ENCODE measurements around the gene COLEC12.

The COLEC12 gene

DNA sequence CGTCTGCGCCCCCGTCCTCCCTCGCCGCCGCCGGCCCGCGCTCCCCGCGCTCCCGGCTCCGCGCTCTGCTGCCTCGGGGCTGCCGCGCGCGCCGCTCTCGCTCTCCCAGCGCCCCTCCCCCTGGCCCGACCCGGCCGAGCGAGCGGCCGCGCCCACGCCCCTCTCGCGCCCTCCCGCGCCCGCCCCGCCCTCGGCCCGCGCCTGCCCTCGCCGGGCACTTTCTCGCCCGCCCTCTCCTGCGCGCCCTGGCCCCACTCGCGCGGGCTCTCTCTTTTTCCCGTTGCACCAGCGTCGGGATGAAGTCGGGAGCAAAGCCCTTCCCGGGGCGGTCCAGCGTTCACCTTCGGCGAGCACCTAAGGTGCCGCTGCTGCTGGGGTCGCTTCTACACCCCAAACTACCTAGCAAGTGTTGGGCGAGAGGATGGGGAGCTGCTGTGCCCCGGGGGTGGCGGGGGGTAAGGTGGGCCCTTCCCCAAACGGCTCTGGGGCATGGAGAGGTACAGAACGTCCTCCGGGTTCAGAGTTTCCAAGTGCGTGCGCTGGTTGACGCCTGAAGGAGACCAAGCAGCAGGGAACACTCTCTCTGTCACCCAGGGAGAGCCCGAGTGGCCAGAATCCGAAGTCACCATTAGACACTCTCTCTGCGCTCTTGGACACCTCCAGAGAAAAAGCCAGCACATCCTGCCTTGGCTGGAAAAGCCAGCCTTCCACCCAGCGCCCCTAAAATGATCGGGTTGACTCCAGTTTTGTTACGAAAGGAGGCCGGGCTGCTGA is at the start of gene COLEC12:
COLEC12 (minus strand) TSS at position 70 of the 774 bp plus-strand sequence. CDS start 187 bp downstream, outside the sequence.
- in situ Hi-C loops (cut with MboI; ENCODE audit: low sequenced_read_pairs) = no loop called here

DNA sequence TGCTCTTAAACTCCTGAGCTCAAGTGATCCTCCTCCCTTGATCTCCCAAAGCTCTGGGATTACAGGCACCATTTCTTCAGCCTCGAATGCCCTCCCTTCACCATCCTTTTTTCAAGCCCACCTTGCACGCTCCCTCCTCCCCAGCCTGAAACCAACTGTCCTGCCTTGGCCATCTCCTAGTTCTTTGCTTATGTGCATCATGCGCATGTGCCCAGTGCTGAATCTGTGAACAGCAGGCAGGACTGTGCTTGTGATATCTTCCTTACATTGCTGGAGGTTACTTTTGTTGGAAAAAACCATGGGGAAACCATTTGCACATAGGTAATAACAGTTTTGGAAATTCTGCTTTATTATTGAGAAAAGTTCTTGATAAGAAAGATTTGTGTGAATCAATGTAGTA is 49.5 kb upstream of the COLEC12 start:
- in situ Hi-C loops (cut with MboI; ENCODE audit: low sequenced_read_pairs) = no loop called here

DNA sequence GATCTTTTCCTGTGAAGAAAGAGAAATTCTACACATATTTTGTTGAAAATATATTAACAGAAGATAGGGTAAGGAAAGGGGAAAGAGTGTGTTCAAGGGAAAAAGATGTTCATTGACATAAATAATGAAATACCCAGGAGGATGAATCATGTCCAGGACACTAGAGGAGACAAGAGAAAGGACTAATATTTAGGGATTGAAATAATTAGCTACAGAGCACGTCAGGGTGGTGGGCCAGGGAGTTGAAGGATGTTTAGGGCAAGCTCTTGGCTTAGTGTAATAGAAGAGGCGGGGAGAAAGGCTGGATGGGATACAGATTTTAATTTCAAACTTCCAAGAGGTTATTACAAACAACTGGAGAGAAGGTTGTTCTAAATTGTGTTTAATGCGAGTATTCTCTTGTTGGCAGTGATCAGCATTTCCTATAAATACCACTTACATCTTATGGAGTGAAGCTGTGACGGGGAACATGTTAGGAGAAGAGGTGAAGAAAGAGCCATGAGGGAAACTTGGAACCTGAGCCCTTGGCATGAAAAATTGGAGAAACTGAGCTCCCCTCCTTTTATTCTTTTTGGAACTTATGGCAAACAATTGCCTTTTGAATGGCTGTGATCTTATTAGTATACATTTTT is 43.1 kb upstream of the COLEC12 start:
- in situ Hi-C loops (cut with MboI; ENCODE audit: low sequenced_read_pairs) = no loop called here

DNA sequence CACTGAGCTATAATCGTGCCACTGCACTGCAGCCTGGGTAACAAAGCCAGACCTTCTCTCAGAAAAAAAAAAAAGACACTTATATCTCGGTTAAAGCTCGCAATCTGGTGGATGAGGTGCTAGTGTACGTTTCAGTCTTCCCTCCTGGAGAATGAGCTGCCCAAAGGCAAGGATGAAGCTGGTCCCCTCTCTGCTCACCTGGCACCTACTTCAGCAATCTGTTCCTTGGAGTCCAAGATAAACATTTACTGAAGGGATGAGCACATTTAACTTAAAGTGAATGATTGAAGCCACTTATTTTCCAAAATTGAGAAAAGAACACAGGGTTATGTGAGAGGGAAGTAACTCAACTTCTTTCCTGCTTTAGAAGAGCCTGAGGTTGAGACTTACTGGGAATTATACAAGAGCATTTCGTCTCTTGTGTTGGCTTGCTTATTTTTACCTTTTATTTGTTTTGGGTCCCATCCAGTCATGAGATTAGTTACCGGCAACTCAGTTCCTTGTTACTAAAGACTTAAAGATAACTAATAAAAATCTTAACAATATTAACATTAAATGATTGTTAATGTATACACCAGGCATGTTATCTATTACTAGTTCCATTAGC is 33.6 kb upstream of the COLEC12 start:
- in situ Hi-C loops (cut with MboI; ENCODE audit: low sequenced_read_pairs) = no loop called here

DNA sequence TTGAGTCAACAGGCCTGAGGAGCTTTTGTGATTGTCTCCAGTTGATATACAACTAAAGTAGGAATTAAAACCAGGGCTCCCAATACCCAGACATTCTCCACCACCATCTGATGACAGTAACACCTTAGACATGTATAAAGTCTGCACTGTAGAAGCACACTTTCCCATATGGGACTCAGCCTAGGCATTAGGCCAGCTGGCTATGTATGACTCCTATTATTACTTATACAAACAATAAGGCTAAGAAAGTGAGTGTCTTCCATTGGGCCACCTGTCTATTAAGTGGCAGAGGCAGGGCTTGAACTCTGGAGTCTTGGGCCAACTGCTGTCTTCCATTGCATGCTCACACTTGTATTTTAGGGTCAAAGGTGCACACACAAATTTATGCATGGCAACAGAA is 32.1 kb upstream of the COLEC12 start:
- in situ Hi-C loops (cut with MboI; ENCODE audit: low sequenced_read_pairs) = no loop called here

DNA sequence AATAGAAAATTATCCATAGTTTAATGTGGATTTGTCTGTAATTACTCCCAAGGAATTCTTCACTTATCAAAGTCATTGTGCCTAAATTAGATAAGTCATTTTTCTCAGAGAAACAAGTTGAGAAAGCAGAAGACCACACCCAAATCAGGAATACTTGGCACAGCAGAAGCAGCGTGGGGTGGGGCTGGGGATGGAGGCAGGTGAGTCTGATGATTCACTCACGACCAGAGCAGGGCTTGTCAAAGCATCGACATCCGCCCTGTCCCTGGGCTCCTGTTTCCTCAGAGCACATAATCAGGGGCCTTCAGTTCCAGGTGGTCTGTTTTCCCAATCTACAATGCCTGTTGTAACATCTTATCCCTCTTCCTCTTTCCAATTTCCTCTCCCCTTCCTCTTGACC is 31.5 kb upstream of the COLEC12 start:
- in situ Hi-C loops (cut with MboI; ENCODE audit: low sequenced_read_pairs) = no loop called here

DNA sequence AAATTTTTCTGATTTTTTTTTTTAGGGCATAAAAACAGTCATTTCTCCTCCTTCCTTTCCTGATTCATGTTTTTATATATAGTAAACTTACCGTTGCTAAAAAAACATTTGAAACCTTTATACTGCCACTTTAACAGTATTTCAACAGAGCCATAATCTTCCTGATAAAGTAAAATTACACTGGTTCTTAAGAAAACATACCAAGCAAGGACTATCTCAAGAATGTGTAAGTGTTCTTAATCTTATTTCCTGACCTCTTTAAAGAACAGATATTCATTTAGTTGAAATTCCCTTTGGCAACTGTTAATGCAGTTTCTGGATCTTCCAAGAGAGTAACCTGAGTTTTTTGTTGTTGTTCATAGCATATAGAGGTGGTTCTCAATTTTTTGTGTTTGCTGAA is 26.6 kb upstream of the COLEC12 start:
- in situ Hi-C loops (cut with MboI; ENCODE audit: low sequenced_read_pairs) = no loop called here

DNA sequence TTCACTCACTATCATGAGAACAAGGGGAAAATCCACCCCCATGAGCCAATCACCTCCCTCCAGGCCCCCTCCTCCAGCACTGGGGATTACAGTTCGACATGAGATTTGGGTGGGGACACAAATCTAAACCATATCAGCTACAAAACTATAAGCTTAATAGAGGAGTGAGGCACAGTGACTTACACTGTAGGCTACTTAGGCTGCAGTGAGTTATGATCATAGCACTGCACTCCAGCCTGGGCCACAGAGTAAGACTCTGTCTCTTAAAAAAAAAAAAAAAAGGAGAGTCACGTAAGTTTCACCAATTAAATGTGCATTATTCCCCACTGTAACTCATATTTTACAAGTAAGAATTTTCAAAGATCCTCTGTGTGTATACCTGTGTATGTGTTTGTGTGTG is 26.2 kb upstream of the COLEC12 start:
- in situ Hi-C loops (cut with MboI; ENCODE audit: low sequenced_read_pairs) = no loop called here

DNA sequence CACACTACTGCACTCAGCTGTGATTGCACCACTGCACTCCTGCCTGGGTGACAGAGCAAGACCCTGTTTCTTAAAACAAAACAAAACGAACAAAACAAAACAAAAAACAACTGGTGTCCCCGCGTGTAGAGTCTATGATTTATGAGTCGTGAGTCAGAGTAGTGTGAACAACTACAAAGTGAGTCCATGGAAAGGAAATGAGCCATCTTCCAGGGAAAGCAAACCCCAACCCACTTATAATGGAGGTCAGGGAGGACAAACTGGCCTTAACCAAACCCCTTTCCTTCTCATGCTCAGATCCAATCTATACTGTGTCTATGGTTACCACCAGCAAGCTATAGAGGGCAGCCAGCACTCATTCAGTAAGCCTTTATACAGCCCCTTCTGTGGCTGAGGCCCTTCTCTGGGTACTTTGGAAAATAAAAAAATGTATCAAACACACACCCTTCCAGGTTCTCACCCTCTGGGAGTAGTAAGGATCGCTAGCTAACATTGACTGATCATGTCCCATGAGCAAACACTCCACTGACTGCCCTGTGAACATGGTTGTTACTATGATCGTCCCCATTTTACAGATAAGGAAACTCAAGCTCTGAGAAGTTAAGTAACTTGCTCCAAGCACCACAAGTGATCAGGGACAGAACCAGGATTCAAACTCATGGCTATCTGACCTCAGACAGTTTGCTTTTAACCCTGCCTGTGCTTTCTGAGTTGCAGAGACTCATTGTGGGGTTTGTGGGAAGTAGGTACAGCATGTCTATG is 24.7 kb upstream of the COLEC12 start:
- in situ Hi-C loops (cut with MboI; ENCODE audit: low sequenced_read_pairs) = no loop called here

DNA sequence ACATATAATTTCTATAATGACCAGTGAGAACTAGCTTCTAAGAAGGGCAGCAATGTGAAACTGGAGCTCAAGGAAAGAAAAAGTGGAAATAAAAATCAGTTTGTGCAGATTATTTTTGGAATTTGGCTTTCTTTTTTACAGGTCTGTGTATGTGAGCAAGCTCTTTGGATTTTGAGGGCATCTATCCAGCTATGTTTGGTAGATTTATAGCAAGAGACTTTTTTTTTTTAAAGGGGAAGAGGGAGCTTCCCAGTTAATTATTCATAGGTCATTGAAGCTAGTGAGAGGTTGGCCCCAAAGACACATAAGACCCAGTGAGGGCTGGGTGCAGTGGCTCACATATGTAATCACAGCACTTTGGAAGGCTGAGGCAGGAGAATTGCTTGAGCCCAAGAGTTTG is 24.0 kb upstream of the COLEC12 start:
- in situ Hi-C loops (cut with MboI; ENCODE audit: low sequenced_read_pairs) = no loop called here

DNA sequence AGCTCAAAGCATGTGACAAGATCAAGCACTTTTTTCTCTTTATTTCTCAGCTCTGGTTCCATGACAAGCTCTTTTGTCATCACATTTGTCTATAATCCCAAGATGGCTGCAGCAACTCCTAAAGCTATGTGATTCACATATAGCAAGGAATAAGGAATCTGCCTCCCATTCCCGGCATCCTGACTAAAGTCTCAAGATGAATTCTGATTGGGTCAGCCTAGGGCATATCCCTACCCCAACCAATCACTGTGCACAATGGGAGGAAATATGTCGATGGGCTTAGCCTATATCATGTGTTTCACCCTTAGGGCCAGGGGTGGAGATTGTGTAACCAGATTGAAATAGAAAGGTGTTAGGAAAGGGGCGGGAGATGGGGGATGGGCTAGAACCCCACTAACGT is 23.1 kb upstream of the COLEC12 start:
- in situ Hi-C loops (cut with MboI; ENCODE audit: low sequenced_read_pairs) = no loop called here

DNA sequence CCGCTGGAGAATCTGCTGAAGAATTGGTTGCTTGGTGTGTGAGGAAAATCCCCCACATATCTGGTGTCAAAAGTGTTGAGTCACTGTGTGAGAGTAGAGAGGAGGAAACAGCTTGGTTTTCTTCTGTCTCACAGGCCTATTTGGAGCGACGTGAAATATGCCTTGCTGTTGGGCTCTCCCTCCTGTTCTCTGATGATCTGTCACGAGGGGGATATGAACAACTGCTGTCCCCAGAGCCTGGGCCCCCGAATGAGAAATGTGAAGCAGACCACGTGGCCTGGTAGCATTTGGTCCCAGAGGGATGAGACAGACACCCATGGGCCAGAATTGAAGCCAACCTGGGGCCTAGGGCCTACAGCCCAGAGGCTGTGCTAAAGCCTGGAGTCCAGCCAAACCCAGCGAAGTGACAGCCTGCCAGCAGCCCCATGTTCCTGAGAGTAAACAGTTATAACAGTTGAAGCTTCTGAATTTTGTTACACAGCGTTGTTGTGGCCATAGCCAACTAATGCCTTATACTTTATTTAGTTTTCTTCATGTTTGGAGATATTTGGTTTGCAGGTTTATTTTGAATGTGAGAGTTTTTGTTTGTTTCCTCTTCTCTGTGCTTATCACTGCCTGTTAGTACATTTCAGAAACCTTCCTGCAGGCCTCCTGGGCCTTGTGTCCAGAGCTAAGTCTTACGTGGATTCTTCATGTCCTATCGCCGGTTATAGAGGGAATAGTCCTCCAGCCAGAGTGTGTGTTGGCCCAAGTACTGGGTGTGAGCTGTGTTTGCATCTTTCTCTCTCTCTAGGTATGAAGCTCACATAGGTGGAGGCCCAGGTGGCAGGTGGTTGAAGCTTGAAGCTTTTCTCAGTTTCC is 18.7 kb upstream of the COLEC12 start:
- in situ Hi-C loops (cut with MboI; ENCODE audit: low sequenced_read_pairs) = no loop called here

DNA sequence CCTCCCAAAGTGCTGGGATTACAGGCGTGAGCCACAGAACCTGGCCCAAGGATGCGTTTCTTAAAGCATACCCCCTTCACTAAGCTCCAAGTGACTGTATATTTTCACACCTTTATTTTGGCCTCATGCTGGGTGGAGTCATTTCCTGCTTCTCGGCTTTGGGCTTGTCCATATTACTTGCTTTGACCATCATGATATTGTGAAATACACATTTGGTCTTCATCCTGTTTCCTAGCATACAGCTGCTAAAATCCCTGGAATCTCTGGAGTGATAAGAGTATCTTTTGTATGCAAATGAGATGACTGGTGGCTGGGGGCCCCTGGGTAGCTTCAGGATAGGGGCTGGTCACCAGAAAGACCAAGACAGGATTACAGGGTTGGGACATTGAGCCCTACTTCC is 17.6 kb upstream of the COLEC12 start:
- in situ Hi-C loops (cut with MboI; ENCODE audit: low sequenced_read_pairs) = no loop called here

DNA sequence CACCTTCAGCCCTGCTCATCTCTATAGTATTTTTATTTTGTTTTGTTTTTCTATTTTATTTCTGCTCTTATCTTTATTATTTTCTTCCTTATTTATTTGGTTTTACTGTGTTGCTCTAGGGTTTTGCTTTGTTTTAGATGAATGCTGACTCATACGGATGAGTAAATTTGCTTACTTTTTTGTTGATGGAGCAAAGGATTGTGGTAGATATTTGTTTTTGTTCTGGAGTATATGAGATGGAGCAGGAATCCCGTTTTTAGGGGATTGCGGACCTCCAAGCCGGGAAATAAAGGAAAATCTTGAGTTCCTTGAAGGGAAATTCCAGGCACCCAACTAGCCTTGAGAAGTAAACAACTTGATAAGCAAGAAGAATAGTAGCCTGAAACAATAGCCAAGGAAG is 15.3 kb upstream of the COLEC12 start:
- in situ Hi-C loops (cut with MboI; ENCODE audit: low sequenced_read_pairs) = no loop called here

DNA sequence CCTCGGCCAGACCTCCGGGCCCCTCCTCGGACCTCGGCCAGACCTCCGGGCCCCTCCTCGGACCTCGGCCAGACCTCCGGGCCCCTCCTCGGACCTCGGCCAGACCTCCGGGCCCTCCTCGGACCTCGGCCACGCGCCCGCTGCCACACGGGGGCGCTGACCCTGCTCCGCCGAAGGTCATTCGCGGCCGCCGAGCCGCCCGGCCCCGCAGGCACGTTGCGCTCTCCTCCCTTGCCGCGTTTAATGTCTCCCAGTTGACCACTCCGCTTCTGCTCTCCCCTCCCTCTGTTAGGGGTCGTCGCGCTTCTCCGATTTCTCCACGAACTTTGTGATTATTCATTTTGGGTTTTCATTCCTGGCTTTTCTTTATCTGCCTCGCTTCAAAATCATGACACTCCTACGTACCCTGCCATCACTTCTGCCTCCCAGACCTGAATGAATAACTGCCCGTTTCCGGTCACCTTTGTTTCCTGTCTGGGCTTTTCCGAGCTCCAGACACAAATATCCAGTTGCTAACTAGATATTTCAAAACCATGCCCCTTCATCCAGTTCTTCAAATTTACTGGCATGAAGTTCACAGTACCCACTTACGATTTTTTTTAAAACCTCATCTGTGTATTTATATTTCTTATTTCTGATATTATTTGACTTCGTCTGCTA is 14.8 kb upstream of the COLEC12 start:
- in situ Hi-C loops (cut with MboI; ENCODE audit: low sequenced_read_pairs) = no loop called here

DNA sequence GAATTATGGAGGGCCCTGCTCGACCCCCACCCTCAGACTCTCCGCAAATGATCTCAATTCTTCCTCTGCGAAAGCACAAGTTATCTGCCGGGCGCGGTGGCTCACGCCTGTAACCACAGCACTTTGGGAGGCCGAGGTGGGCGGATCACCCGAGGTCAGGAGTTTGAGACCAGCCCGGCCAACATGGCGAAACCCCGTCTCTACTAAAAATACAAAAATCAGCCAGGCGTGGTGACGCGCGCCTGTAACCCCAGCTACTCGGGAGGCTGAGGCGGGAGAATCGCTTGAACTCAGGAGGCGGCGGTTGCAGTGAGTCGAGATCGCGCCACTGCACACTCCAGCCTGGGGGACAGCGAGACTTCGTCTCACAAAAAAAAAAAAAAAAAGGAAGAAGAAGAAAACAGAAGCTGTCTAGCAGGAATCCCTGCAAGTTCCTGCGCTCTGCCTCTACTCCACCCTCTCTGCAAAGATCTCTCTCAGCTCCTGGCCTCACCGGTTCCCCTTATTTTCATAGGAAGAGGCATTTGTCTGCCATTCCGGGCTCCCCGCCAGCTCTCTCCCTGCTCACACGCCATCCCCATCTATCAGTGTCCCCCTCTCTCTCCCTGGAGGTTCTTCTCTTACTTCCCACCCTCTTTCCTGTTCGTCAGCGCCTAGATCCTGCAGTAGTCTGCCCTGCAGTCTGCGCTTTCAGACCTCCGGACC is 13.5 kb upstream of the COLEC12 start:
- in situ Hi-C loops (cut with MboI; ENCODE audit: low sequenced_read_pairs) = no loop called here

DNA sequence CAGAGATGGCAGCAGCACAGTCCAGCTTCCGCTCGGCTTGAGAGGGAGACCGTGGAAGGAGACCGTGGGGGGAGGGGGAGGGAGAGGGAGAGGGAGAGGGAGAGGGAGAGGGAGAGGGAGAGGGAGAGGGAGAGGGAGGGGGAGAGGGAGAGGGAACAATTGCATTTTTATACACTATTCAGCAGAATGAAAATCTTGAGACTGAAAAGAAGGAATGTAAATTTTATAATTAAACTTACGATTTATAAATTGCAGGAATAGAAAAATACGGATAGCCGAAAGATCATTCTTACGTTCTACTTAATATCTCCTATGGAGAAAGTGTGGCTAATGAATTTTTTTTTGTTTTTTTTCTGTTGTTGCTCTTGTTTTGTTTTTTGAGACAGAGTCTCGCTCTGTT is 12.5 kb upstream of the COLEC12 start:
- in situ Hi-C loops (cut with MboI; ENCODE audit: low sequenced_read_pairs) = no loop called here

DNA sequence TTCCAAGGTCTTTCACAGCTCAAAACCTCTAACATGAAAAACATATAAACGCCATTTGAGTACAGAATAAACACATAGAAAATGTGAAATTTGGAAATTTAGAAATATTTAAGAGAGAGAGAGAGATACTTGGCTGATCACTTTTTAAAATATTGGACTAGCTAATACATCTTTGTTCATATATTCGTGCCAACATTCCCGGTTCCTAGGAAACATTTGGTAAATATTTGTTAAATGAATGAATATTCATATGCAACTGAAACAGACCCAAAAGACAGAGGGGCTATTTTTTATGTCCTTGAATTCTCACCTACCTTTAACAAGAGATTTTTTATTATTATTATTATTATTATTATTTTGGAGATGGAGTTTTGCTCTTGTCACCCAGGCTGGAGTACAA is 8.3 kb upstream of the COLEC12 start:
- in situ Hi-C loops (cut with MboI; ENCODE audit: low sequenced_read_pairs) = no loop called here

DNA sequence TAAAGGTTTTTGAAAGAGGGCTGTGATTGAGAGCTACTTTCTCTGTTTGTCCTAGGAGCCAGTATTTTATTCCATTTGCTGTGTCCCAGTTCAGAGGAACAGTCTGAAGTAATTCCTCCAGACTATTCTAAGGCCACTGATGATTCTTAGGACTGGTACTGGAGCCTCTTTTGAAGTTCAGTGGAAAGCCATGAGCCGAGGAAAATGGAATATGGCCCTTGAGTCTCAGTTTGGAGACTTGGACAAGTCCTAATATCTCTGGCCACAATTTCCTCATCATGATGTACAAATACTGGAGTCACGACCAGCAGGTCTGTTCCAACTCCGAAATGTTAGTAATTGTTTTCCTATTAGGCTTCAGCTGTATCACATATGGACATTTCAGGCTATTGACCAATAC is 7.1 kb upstream of the COLEC12 start:
- in situ Hi-C loops (cut with MboI; ENCODE audit: low sequenced_read_pairs) = no loop called here

DNA sequence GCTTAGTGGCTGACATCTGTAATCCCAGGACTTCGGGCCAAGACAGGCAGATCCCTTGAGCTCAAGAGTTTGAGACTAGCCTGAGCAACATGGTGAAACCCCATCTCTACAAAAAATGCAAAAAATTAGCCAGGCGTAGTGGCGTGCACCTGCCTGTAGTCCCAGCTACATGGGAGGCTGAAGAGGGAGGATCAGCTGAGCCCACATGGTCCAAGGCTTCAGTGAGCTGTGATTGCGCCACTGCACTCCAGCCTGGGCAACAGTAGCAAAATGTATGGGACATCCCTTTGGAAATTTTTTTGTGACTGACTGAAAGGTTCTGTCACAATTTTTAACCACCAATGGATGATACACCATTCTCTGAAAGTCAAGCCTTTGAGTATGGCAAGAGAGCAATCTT is 6.3 kb upstream of the COLEC12 start:
- in situ Hi-C loops (cut with MboI; ENCODE audit: low sequenced_read_pairs) = no loop called here

Data from HL-60/S4 treated with retinoic acid at 250 ng/mL for 4 days and 3 days (cell line).